ENCODE data around the gene LRRC59. TPM values are rescaled to one million over a fixed set of nuclear protein-coding genes. Genes with fewer than 3 reads are reported as not detected.

Gene LRRC59
- total and polyA plus RNA-seq, 2 of the 13 experiments (the other 11 are each of a cell fraction or from before 2014, with no cell fraction given) = 87.3 to 222 TPM

DNA sequence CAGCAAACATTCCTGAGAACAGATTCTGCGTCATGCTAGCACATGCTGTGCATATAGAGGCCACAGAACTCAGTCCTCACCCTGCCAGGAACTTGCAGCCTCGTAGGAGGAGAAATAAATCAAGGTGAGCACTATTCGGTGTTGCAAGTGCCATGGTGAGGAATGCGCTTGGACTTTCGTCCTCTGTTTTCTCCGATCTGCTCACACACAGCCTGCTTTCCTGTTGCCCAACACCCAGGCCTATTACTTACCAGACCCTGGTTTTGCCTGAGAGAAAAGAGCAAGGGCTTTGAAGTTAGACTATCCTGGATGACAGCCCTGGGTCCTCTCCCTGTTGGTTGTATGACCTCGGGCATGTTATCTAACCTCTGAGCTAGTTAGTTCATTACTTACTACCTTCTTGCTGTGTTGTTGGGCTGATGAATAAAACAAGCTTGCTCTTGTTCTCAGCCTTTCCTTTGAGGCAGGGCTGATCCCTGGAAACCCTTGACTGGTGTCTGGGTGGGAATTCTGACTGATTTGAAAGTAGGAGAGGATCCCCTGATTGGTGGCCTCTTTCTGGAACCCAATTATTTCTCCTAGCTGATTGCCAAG, 31.6 kb upstream of the LRRC59 start (continued):
- TF ChIP-seq ISL2 (CRISPR knock-in tag; IDR thresholded peaks at IDR 0.05) = peak; percentile 87
- TF ChIP-seq, protein P1, sequence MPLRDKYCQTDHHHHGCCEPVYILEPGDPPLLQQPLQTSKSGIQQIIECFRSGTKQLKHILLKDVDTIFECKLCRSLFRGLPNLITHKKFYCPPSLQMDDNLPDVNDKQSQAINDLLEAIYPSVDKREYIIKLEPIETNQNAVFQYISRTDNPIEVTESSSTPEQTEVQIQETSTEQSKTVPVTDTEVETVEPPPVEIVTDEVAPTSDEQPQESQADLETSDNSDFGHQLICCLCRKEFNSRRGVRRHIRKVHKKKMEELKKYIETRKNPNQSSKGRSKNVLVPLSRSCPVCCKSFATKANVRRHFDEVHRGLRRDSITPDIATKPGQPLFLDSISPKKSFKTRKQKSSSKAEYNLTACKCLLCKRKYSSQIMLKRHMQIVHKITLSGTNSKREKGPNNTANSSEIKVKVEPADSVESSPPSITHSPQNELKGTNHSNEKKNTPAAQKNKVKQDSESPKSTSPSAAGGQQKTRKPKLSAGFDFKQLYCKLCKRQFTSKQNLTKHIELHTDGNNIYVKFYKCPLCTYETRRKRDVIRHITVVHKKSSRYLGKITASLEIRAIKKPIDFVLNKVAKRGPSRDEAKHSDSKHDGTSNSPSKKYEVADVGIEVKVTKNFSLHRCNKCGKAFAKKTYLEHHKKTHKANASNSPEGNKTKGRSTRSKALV (CRISPR knock-in tag; IDR thresholded peaks at IDR 0.05) = peak; percentile 55; the same call in 1 of the 2 replicates
- TF ChIP-seq ZNF235 (CRISPR knock-in tag; IDR thresholded peaks at IDR 0.05; ENCODE audit: borderline replicate concordance) = no peak; the same call in 1 of the 2 replicates
- no peak for TF ChIP-seq ZEB1 (IDR thresholded peaks at IDR 0.05; ENCODE audit: insufficient replicate concordance, low read depth)
- TF ChIP-seq, protein P2, sequence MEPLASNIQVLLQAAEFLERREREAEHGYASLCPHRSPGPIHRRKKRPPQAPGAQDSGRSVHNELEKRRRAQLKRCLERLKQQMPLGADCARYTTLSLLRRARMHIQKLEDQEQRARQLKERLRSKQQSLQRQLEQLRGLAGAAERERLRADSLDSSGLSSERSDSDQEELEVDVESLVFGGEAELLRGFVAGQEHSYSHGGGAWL (CRISPR knock-in tag; IDR thresholded peaks at IDR 0.05) = peak; percentile 62; the same call in 1 of the 2 replicates
- peak; percentile 88 for TF ChIP-seq MIER2 (CRISPR knock-in tag; IDR thresholded peaks at IDR 0.05)
- TF ChIP-seq CHD4 (IDR thresholded peaks at IDR 0.05; ENCODE audit: borderline replicate concordance, low read length) = 0 out of 2 replicates have a peak, but pooled peaks have one; percentile 47
- no peak for TF ChIP-seq MTF1 (CRISPR knock-in tag; IDR thresholded peaks at IDR 0.05)
- TF ChIP-seq SOX13 (IDR thresholded peaks at IDR 0.05) = peak; percentile 59; the same call in 1 of the 2 replicates
- TF ChIP-seq SOX13 (CRISPR knock-in tag; conservative IDR thresholded peaks at IDR 0.05 in 1 of 2, IDR thresholded peaks at IDR 0.05 in 1 of 2) = peak in 1 of 2 experiments; percentile 88; a peak in 2 of 4 replicates
- TF ChIP-seq JARID2 (CRISPR knock-in tag; IDR thresholded peaks at IDR 0.05; ENCODE audit: insufficient replicate concordance) = no peak
- TF ChIP-seq, protein P3, sequence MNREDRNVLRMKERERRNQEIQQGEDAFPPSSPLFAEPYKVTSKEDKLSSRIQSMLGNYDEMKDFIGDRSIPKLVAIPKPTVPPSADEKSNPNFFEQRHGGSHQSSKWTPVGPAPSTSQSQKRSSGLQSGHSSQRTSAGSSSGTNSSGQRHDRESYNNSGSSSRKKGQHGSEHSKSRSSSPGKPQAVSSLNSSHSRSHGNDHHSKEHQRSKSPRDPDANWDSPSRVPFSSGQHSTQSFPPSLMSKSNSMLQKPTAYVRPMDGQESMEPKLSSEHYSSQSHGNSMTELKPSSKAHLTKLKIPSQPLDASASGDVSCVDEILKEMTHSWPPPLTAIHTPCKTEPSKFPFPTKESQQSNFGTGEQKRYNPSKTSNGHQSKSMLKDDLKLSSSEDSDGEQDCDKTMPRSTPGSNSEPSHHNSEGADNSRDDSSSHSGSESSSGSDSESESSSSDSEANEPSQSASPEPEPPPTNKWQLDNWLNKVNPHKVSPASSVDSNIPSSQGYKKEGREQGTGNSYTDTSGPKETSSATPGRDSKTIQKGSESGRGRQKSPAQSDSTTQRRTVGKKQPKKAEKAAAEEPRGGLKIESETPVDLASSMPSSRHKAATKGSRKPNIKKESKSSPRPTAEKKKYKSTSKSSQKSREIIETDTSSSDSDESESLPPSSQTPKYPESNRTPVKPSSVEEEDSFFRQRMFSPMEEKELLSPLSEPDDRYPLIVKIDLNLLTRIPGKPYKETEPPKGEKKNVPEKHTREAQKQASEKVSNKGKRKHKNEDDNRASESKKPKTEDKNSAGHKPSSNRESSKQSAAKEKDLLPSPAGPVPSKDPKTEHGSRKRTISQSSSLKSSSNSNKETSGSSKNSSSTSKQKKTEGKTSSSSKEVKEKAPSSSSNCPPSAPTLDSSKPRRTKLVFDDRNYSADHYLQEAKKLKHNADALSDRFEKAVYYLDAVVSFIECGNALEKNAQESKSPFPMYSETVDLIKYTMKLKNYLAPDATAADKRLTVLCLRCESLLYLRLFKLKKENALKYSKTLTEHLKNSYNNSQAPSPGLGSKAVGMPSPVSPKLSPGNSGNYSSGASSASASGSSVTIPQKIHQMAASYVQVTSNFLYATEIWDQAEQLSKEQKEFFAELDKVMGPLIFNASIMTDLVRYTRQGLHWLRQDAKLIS (CRISPR knock-in tag; IDR thresholded peaks at IDR 0.05) = peak; percentile 86; the same call in 1 of the 2 replicates
- TF ChIP-seq, protein P4, sequence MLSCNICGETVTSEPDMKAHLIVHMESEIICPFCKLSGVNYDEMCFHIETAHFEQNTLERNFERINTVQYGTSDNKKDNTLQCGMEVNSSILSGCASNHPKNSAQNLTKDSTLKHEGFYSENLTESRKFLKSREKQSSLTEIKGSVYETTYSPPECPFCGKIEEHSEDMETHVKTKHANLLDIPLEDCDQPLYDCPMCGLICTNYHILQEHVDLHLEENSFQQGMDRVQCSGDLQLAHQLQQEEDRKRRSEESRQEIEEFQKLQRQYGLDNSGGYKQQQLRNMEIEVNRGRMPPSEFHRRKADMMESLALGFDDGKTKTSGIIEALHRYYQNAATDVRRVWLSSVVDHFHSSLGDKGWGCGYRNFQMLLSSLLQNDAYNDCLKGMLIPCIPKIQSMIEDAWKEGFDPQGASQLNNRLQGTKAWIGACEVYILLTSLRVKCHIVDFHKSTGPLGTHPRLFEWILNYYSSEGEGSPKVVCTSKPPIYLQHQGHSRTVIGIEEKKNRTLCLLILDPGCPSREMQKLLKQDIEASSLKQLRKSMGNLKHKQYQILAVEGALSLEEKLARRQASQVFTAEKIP (CRISPR knock-in tag; IDR thresholded peaks at IDR 0.05; ENCODE audit: borderline replicate concordance) = no peak
- peak; percentile 98 for TF ChIP-seq TEAD3 (CRISPR knock-in tag; optimal IDR thresholded peaks at IDR 0.05; ENCODE audit: borderline replicate concordance)
- TF ChIP-seq CC2D1A (CRISPR knock-in tag; IDR thresholded peaks at IDR 0.05) = no peak
- TF ChIP-seq, protein P5, sequence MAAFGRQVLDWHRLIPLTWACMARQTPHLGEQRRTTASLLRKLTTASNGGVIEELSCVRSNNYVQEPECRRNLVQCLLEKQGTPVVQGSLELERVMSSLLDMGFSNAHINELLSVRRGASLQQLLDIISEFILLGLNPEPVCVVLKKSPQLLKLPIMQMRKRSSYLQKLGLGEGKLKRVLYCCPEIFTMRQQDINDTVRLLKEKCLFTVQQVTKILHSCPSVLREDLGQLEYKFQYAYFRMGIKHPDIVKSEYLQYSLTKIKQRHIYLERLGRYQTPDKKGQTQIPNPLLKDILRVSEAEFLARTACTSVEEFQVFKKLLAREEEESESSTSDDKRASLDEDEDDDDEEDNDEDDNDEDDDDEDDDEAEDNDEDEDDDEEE (CRISPR knock-in tag; IDR thresholded peaks at IDR 0.05) = no peak
- TF ChIP-seq MED1 (CRISPR knock-in tag; IDR thresholded peaks at IDR 0.05) = peak; percentile 94
- no peak for TF ChIP-seq PCBP1 (IDR thresholded peaks at IDR 0.05; ENCODE audit: borderline replicate concordance, low read depth, low read length)
- TF ChIP-seq ZSCAN31 (CRISPR knock-in tag; IDR thresholded peaks at IDR 0.05; ENCODE audit: low read depth) = 0 out of 2 replicates have a peak, but pooled peaks have one; percentile 21

Measured in HepG2 (cell line).